Upper lobe of left lung (tissue), 6 donors: Measurements from ENCODE around the gene EFHD1. TPM values are rescaled to one million over a fixed set of nuclear protein-coding genes. Genes with fewer than 3 reads are reported as not detected.
A peak's percentile ranks its signal among the peaks of the same experiment; 100 is the strongest.

Experiments used
- ATAC-seq, 2 donors: fragments of 200-7000 bp; cut with Tn5 transposase; one replicate each; pipeline ENCODE4 v1.9.1; 2022; ENCODE audit warnings: mild to moderate bottlenecking in 2 of 2, moderate library complexity in 2 of 2; ENCODE audit not compliant: low FRiP score in 2 of 2
- DNase-seq, 2 donors: peaks; one replicate each; pipeline ENCODE4 v3.0.0-alpha.2; 2019 to 2020
- H3K27ac ChIP-seq, 4 donors: fragments of 200-600 bp; sonication (generic); one replicate each; pipeline ENCODE4 v1.5.1; 2016 to 2019
- H3K27me3 ChIP-seq, 4 donors: fragments of 200-600 bp; sonication (generic); one replicate each; pipeline ENCODE4 v1.5.1; 2017 to 2019
- H3K36me3 ChIP-seq, 4 donors: fragments of 200-600 bp; sonication (generic); one replicate each; pipeline ENCODE4 v1.5.1; 2016 to 2019
- H3K4me1 ChIP-seq, 4 donors: fragments of 200-600 bp; sonication (generic); one replicate each; pipeline ENCODE4 v1.5.1; 2018 to 2019
- H3K4me3 ChIP-seq, 4 donors: fragments of 200-600 bp; sonication (generic); one replicate each; pipeline ENCODE4 v1.5.1; 2017 to 2019; ENCODE audit warnings: mild to moderate bottlenecking in 2 of 4, moderate library complexity in 1 of 4
- H3K9me3 ChIP-seq, 4 donors: fragments of 200-600 bp; sonication (generic); one replicate each; pipeline ENCODE4 v1.5.1; 2018 to 2019
- EP300 ChIP-seq, 4 donors: sonication (generic); formaldehyde crosslinking; IDR thresholded peaks; one replicate each; pipeline ENCODE4 v1.5.1; 2017; ENCODE audit warnings: antibody characterized with exemption in 4 of 4, control low read depth in 2 of 4
- POLR2A ChIP-seq, 4 donors: fragments of 450-650 bp; IDR thresholded peaks; one replicate each; pipeline ENCODE4 v1.5.1; 2016 to 2017; ENCODE audit warnings: antibody characterized with exemption in 4 of 4, mild to moderate bottlenecking in 2 of 4
- POLR2AphosphoS5 ChIP-seq, 2 donors: sonication (generic); formaldehyde crosslinking; IDR thresholded peaks; one replicate each; pipeline ENCODE4 v1.5.1; 2017; ENCODE audit warnings: antibody characterized with exemption in 2 of 2
- WGBS, 2 donors: methylation state at CpG; one replicate each; pipeline ENCODE4 v1.1.5; 2017 to 2018; 5-methylcytosine and 5-hydroxymethylcytosine counted together
- total RNA-seq, 6 donors: library from RNA; depleted of rRNA in 4 of 6; stranded (reverse); fragments of >200 nt in 4 of 6; gene quantifications; one replicate each; pipeline versions ENCODE4 v1.1.0 to v1.2.1, GENCODE V29; 2016 to 2021
- TF ChIP-seq, protein P1 (sequence below), 6 experiments: fragments of 450-650 bp in 4 of 6; fragments of 200-600 bp in 2 of 6; sonication (generic) in 2 of 6; IDR thresholded peaks; one replicate each; pipeline ENCODE4 v1.5.1; 2016 to 2019; ENCODE audit warnings: antibody characterized with exemption in 6 of 6
- donor health status: DM: no; HTN: no; CAD: no; lungs with moderate emphysema.
- donor health status: DM: no; HTN: yes; CAD: no; lungs with severe emphysema.

EFHD1 gene
- total RNA-seq, 6 donors from 2014 or later: 3.7 to 11.1 (median 5.2) TPM

DNA sequence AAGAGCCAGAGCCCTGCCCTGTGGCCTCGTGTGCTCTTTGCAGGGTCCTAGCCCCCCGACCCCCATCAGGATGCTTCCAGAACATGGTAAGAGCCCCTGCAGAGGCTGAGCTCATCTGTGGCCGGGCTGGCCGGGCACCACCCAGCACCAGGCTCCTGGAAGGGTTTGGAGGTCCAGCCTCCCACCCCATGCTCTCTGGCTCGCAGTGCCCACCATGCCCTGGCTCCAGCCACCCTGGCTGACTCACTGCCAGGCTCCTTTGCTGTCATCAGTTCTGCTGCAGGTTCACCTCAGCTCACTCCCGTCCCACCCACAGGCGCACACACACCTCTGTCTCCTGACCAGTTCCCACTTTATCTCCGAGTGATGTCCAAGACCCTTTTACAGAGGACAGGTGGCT, 45.4 kb upstream of the EFHD1 start:
- H3K4me1 ChIP-seq: peaks cover 0 to 6% (median 1%) of the 10 kb centered on the region in 4 donors
- peaks cover 0 to 6% (median 0%) of the 10 kb centered on the region in 4 donors for H3K36me3 ChIP-seq
- no peak overlapping the region for H3K27ac ChIP-seq
- 86 to 98% methylated on average over 4 to 7 of the region's 8 CpGs for WGBS, 2 donors
- DNase-seq (peak in 1 of 2 donors; percentile 59), ATAC-seq (peak in 1 of 2 donors; percentile 2)
- H3K27me3 ChIP-seq: no peaks in the 10 kb centered on the region
- TF ChIP-seq POLR2A (IDR thresholded peaks at IDR 0.05) (no peak), POLR2AphosphoS5 (IDR thresholded peaks at IDR 0.05) (no peak), EP300 (IDR thresholded peaks at IDR 0.05) (no peak)
- TF ChIP-seq, protein P1, sequence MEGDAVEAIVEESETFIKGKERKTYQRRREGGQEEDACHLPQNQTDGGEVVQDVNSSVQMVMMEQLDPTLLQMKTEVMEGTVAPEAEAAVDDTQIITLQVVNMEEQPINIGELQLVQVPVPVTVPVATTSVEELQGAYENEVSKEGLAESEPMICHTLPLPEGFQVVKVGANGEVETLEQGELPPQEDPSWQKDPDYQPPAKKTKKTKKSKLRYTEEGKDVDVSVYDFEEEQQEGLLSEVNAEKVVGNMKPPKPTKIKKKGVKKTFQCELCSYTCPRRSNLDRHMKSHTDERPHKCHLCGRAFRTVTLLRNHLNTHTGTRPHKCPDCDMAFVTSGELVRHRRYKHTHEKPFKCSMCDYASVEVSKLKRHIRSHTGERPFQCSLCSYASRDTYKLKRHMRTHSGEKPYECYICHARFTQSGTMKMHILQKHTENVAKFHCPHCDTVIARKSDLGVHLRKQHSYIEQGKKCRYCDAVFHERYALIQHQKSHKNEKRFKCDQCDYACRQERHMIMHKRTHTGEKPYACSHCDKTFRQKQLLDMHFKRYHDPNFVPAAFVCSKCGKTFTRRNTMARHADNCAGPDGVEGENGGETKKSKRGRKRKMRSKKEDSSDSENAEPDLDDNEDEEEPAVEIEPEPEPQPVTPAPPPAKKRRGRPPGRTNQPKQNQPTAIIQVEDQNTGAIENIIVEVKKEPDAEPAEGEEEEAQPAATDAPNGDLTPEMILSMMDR (IDR thresholded peaks at IDR 0.05): no peak
- H3K9me3 ChIP-seq: no peaks in the 10 kb centered on the region
- no peak overlapping the region for H3K4me3 ChIP-seq

DNA sequence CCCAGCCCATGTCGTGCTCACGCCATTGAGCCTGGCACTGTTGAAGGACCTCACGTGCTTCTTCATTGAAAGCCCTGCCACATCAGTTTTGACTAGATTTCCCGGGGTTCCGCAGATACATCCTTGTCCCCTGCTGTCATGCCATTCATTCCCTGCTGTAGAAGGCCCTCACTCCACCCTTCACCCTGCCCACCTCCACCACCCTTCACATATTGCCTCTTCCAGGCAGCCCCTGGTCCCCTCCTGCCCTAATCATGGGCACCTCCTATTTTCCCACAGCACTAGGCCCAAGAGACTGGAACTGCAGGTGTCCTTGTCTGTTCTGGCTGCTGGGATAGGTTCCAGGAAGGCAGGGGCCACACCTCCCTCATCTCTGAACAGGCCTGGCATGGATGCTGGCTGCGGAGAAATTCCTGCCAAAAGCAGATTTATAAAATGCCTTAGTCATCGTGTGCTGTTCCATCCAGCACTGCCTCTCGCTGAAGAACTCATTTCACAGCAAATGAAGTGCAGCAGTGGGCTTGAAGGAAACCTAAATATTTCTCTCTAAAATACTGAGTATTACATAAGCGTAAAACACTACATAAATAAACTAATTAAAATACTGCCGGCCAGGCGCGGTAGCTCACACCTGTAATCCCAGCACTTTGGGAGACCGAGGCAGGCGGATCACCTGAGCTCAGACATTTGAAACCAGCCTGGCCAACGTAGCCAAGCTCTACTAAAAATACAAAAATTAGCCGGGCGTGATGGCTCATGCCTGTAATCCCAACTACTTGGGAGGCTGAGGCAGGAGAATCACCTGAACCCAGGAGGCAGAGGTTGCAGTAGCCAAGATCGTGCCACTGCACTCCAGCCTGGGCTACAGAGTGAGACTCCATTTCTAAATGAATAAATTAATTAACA, 44.5 kb upstream of the EFHD1 start:
- Histone ChIP-seq H3K4me3 (no peak overlapping the region), H3K4me1 (peaks cover 0 to 6% (median 1%) of the 10 kb centered on the region in 4 donors), H3K27me3 (no peaks in the 10 kb centered on the region), H3K27ac (no peak overlapping the region), H3K36me3 (no peaks in the 10 kb centered on the region), H3K9me3 (no peaks in the 10 kb centered on the region)
- 76 to 81% methylated on average over 18 of the region's 18 CpGs for WGBS, 2 donors
- ATAC-seq: peak; percentile 64 to 65
- TF ChIP-seq EP300 (IDR thresholded peaks at IDR 0.05): no peak
- DNase-seq: peak in 1 of 2 donors; percentile 61

DNA sequence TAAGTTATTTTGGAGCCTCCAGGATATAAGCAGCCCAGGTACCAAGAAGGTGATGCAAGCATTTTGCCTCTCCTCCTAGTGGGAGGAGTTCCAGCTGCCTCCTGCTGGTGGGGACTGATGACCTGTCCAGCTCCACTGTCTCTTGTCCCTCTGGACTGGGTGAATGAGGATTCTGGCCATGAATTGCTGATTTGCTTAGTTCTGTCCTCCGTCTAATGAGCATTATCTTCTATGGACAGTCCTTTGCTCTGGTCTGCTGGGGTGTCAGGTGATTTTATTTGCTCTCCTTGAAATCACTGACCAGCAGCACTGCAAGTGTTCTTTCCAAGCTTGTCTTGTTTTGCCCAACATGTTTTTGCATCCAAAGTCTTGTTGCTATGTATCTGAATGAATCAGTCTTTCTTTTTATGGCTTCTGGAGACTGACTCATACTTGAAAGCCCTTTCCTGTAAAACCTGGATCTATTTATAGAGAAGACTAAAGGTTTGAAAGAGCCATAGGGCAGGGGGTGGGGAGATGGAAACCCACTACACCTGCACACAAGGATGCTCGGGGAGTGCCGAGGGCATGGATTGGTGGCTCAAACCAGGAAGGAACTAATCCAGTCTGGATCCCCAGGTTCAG, 40.5 kb upstream of the EFHD1 start:
- Histone ChIP-seq H3K9me3 (no peaks in the 10 kb centered on the region), H3K27ac (no peak overlapping the region), H3K27me3 (no peaks in the 10 kb centered on the region), H3K4me1 (peaks cover 0 to 6% (median 1%) of the 10 kb centered on the region in 4 donors), H3K36me3 (no peaks in the 10 kb centered on the region), H3K4me3 (no peak overlapping the region)
- WGBS, 2 donors: 88 to 100% methylated on average over 3 of the region's 3 CpGs
- ATAC-seq (no peak), DNase-seq (no peak)
- TF ChIP-seq, protein P1 (IDR thresholded peaks at IDR 0.05): no peak
- TF ChIP-seq EP300 (IDR thresholded peaks at IDR 0.05) (no peak), POLR2A (IDR thresholded peaks at IDR 0.05) (no peak), POLR2AphosphoS5 (IDR thresholded peaks at IDR 0.05) (no peak)

DNA sequence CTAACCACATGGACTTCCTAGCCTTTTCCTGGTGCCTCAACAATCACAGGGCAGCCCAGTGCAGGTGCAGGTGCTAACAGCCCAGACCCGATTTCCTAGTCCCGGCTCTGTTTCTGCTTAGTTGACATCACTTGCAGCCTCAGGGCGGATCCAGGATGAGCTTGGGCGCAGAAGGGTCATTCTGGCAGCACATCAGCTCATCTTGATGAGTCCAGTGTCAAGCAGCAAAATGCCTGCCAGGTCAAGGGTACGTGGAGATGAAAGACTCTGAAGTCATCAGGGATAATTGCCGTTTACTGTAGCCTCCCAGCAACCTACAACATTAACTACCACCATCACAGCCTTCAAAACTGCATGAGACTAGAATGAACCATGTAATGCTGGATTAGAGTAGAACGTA, 39.4 kb upstream of the EFHD1 start:
- no peak for ATAC-seq

More for the DNA sequence above, 39.4 kb upstream of the EFHD1 start:
- TF ChIP-seq, protein P1 (IDR thresholded peaks at IDR 0.05): no peak
- no peak for TF ChIP-seq EP300 (IDR thresholded peaks at IDR 0.05)
- no peak for TF ChIP-seq POLR2A (IDR thresholded peaks at IDR 0.05)
- no peak for TF ChIP-seq POLR2AphosphoS5 (IDR thresholded peaks at IDR 0.05)
- no peak overlapping the region for H3K4me3 ChIP-seq
- H3K4me1 ChIP-seq: peaks cover 0 to 3% (median under 1%) of the 10 kb centered on the region in 4 donors
- H3K36me3 ChIP-seq: no peaks in the 10 kb centered on the region
- no peak overlapping the region for H3K27ac ChIP-seq
- H3K27me3 ChIP-seq: no peaks in the 10 kb centered on the region
- no peaks in the 10 kb centered on the region for H3K9me3 ChIP-seq
- DNase-seq: no peak
- 75 to 92% methylated on average over 7 of the region's 7 CpGs for WGBS, 2 donors
